HEK293T (cell line): Measurements from ENCODE around the gene SPPL3.

Experiments used
- CTCF ChIA-PET: fragments of 350-600 bp; formaldehyde crosslinking; extraction: SDS; loops from one replicate; lab custom pipeline; 2021; ENCODE audit warnings: antibody characterized with exemption, inconsistent platforms; lab: Yijun Ruan, JAX
- POLR2A ChIA-PET: fragments of 350-600 bp; formaldehyde crosslinking; extraction: SDS; loops from one replicate; lab custom pipeline; 2020; ENCODE audit warnings: antibody characterized with exemption, inconsistent platforms; lab: Yijun Ruan, JAX
- DNase-seq: peaks from one replicate; pipeline ENCODE4 v3.0.0; 2012; ENCODE audit warnings: mixed read lengths; ENCODE audit errors: extremely low spot score
- ARNT ChIP-seq: fragments of 450-650 bp; IDR thresholded peaks from 2 replicates; pipeline ENCODE4 v1.6.1; 2017; ENCODE audit warnings: mild to moderate bottlenecking
- BHLHE40 ChIP-seq: fragments of 450-650 bp; IDR thresholded peaks from 2 replicates; pipeline ENCODE4 v1.6.1; 2016; ENCODE audit warnings: mild to moderate bottlenecking, moderate library complexity, borderline replicate concordance
- CTBP1 ChIP-seq: fragments of 450-650 bp; IDR thresholded peaks from 2 replicates; pipeline ENCODE4 v1.6.1; 2016; ENCODE audit warnings: borderline replicate concordance
- ELF4 ChIP-seq: fragments of 450-650 bp; IDR thresholded peaks from 2 replicates; pipeline ENCODE4 v1.6.1; 2017; ENCODE audit warnings: antibody characterized with exemption
- FOXA1 ChIP-seq: fragments of 450-650 bp; IDR thresholded peaks from 2 replicates; pipeline ENCODE4 v1.6.1; 2016; ENCODE audit warnings: mild to moderate bottlenecking
- FOXK2 ChIP-seq: fragments of 450-650 bp; IDR thresholded peaks from 2 replicates; pipeline ENCODE4 v1.6.1; 2016; ENCODE audit warnings: mild to moderate bottlenecking
- FOXM1 ChIP-seq: fragments of 450-650 bp; IDR thresholded peaks from 2 replicates; pipeline ENCODE4 v1.6.1; 2017; ENCODE audit warnings: mild to moderate bottlenecking, borderline replicate concordance
- HDGF ChIP-seq: fragments of 450-650 bp; IDR thresholded peaks from 2 replicates; pipeline ENCODE4 v1.6.1; 2017; ENCODE audit warnings: antibody characterized with exemption, borderline replicate concordance
- L3MBTL2 ChIP-seq: fragments of 450-650 bp; conservative IDR thresholded peaks from 2 replicates; pipeline ENCODE4 v1.6.1; 2016; ENCODE audit warnings: mild to moderate bottlenecking
- LEF1 ChIP-seq: fragments of 450-650 bp; IDR thresholded peaks from 2 replicates; pipeline ENCODE4 v1.6.1; 2017; ENCODE audit warnings: mild to moderate bottlenecking, borderline replicate concordance
- NFRKB ChIP-seq: fragments of 450-650 bp; IDR thresholded peaks from 2 replicates; pipeline ENCODE4 v1.6.1; 2016; ENCODE audit warnings: mild to moderate bottlenecking, moderate library complexity
- SP1 ChIP-seq: fragments of 450-650 bp; IDR thresholded peaks from 2 replicates; pipeline ENCODE4 v1.6.1; 2017
- SUZ12 ChIP-seq: fragments of 450-650 bp; IDR thresholded peaks from 2 replicates; pipeline ENCODE4 v1.6.1; 2016; ENCODE audit warnings: mild to moderate bottlenecking
- TARDBP ChIP-seq: fragments of 450-650 bp; IDR thresholded peaks from 2 replicates; pipeline ENCODE4 v1.6.1; 2016
- ZNF384 ChIP-seq: fragments of 450-650 bp; IDR thresholded peaks from 2 replicates; pipeline ENCODE4 v1.6.1; 2016
- TF ChIP-seq, protein P1 (sequence below): fragments of 450-650 bp; IDR thresholded peaks from 2 replicates; pipeline ENCODE4 v1.6.1; 2016

SPPL3 gene

DNA sequence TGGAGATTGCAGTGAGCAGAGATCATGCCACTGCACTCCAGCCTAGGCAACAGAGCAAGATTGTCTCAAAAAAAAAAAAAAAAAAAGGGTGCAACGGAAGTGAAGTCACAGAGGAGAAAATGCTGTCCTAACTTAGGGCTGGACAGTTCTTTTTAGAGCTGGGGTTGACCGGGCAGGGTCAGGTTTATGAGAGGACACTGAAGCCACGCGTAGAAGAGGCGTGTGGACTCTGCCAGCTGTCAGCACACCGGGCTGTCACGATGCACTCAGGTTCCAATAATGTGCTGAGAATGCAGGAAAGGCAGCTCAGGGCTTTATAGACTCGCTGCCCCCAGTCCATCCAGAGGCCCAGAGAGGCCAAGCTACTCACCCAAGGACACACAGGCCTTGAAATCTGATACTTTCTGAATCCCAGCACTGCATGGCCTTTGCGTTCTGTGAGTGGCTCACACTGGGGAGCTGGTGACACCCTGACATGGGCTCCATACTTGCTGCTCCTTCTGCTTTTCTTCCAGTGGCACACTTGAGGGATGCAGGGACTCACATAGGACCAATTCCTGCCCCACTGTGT is 28.9 kb upstream of the SPPL3 start:
- CTCF ChIA-PET, result no interaction called here
- POLR2A ChIA-PET, result no interaction called here
- TF ChIP-seq ZNF384 (no peak), HDGF (no peak), LEF1 (no peak), L3MBTL2 (no peak), CTBP1 (no peak), ARNT (no peak), ELF4 (no peak)
- TF ChIP-seq, protein P1, sequence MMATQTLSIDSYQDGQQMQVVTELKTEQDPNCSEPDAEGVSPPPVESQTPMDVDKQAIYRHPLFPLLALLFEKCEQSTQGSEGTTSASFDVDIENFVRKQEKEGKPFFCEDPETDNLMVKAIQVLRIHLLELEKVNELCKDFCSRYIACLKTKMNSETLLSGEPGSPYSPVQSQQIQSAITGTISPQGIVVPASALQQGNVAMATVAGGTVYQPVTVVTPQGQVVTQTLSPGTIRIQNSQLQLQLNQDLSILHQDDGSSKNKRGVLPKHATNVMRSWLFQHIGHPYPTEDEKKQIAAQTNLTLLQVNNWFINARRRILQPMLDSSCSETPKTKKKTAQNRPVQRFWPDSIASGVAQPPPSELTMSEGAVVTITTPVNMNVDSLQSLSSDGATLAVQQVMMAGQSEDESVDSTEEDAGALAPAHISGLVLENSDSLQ, result no peak
- DNase-seq, result no peak

DNA sequence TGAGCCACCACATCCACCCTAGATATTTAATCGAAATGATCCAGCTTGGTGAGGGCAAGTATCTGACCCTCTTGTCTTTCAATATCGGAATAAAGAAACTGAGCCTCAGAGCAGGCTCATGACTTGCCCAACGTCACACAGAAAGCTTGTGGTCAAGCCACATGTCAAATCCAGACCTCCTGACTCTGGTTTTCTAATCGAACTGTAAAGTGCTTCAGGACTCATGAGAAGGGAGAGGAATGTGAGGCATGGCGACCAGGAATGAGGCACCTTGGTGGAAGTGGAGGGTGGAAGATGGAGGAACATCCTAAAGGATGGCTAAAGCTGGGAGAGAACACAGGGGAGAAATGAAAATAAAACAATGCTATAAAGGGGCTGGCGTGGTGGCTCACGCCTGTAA is 27.9 kb upstream of the SPPL3 start:
- TF ChIP-seq FOXM1 (no peak), SP1 (no peak)
- ChIA-PET POLR2A (no interaction called here), CTCF (no interaction called here)

DNA sequence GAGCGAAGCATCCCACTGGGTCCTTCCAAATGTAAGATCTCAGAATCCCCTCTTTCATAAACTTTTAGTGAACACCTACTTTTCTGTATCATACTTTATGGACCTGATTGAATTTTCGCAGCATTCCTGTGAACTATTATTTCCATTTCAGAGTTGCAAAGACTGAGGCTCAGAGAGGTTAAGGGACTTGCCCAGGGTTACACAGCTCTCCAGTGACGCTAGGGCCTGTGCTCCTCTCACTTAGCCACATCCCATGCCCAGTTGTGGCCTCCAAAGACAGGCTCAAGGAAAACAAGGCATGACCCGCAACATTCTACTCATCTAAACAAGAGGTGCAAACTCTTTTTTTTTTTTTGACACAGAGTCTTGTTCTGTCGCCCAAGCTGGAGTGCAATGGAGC is 25.9 kb upstream of the SPPL3 start:
- POLR2A ChIA-PET, result no interaction called here
- CTCF ChIA-PET, result no interaction called here
- DNase-seq, result no peak
- TF ChIP-seq BHLHE40 (no peak), ZNF384 (no peak), FOXM1 (no peak), HDGF (no peak), FOXA1 (no peak), ARNT (no peak), L3MBTL2 (no peak), SP1 (no peak)

More for the DNA sequence above, 27.9 kb upstream of the SPPL3 start:
- no peak for DNase-seq

GRCh38 chr12:120928864-120929652 is 24.9 kb upstream of the SPPL3 start:
- TF ChIP-seq FOXM1 (no peak), SP1 (no peak), NFRKB (no peak), ELF4 (no peak), FOXA1 (no peak), ZNF384 (no peak), SUZ12 (no peak)
- DNase-seq, result no peak
- ChIA-PET POLR2A (no interaction called here), CTCF (no interaction called here)

DNA sequence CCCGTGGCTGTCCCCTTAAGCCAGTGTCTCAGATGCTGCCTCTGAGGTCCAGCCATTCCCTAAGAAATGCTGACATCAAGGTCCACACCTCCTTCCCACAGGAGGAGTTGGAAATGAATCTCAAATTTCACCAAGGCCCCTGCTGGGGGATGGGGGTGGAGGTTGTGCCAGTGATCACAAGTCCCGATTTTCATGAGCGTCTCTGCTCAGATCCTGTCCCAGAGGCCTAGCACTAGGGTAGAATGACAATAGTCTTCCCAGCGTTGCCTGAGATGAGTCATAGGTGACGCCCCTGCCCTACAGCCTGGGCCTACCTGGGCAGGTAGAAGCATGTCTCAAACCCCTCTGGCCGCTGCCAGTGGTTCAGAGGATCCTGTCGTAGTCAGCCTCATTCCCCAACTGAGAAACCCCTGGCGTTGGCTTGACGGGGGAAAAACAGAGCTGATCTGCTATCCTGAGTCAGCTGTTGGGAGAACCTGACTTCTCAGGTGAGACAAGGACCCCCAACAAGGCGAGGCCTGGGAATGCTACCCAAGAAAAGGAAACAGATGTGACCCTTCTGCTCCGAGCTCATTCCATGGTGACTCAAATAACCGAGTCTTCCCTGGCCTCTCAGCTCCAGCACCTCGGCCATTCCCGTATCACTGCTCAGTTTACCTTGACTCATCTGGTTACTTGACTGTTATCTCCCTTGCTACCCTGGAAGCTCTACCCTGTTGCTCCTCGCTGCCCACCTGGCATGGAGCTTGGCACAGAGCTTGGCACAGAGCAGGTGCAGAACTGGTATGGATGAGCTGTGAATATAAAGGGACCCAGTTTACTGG is 21.8 kb upstream of the SPPL3 start:
- no peak for DNase-seq
- ChIA-PET POLR2A (no interaction called here), CTCF (no interaction called here)
- TF ChIP-seq NFRKB, result no peak
- TF ChIP-seq SUZ12, result no peak
- no peak for TF ChIP-seq TARDBP
- TF ChIP-seq L3MBTL2, result no peak
- TF ChIP-seq FOXM1, result no peak
- no peak for TF ChIP-seq FOXA1
- TF ChIP-seq, protein P1, result no peak
- TF ChIP-seq ELF4, result no peak
- TF ChIP-seq ARNT, result no peak
- TF ChIP-seq LEF1, result no peak
- no peak for TF ChIP-seq FOXK2
- no peak for TF ChIP-seq SP1
- no peak for TF ChIP-seq CTBP1
- TF ChIP-seq HDGF, result no peak

- TF ChIP-seq SUZ12 (no peak), FOXK2 (no peak), ZNF384 (no peak), HDGF (no peak), NFRKB (no peak), ARNT (no peak), TARDBP (no peak)
- POLR2A ChIA-PET, result no interaction called here
- CTCF ChIA-PET, result interaction anchor here (0.8 kb wide), 1 partner anchor 147 kb away, joined by 3 read pairs; no protein-coding TSS in a partner anchor
- no peak for DNase-seq
Observed at GRCh38 chr12:120922279-120922678, 18.1 kb upstream of the SPPL3 start.

- POLR2A ChIA-PET, result no interaction called here
- CTCF ChIA-PET, result no interaction called here
Observed at GRCh38 chr12:120921637-120922036, 17.5 kb upstream of the SPPL3 start.

More at GRCh38 chr12:120921637-120922036, 17.5 kb upstream of the SPPL3 start:
- no peak for DNase-seq
- no peak for TF ChIP-seq ARNT
- no peak for TF ChIP-seq CTBP1
- no peak; the same call in 1 of the 2 replicates for TF ChIP-seq ZNF384
- no peak for TF ChIP-seq SUZ12
- TF ChIP-seq ELF4, result no peak
- no peak for TF ChIP-seq BHLHE40
- no peak for TF ChIP-seq TARDBP
- no peak for TF ChIP-seq L3MBTL2
- TF ChIP-seq, protein P1, result no peak
- TF ChIP-seq NFRKB, result no peak
- TF ChIP-seq SP1, result no peak
- TF ChIP-seq LEF1, result no peak
- no peak for TF ChIP-seq FOXA1
- no peak for TF ChIP-seq FOXM1
- no peak for TF ChIP-seq HDGF
- no peak for TF ChIP-seq FOXK2
